ENCODE results near the gene LPA. TPM values are rescaled to one million over a fixed set of nuclear protein-coding genes. Genes with fewer than 3 reads are reported as not detected.

Gene LPA
- total RNA-seq, 4 donors from 2014 or later: 0.22 to 1.2 (median 0.70) TPM

GRCh38 chr6:160509610-160510009, 154.5 kb downstream of the LPA start:
- no peaks in the 10 kb centered on the region for H3K9me3 ChIP-seq
- no peak overlapping the region for H3K4me3 ChIP-seq
- no peaks in the 10 kb centered on the region for H3K4me1 ChIP-seq
- no peak for DNase-seq
- H3K27me3 ChIP-seq: no peaks in the 10 kb centered on the region
- H3K36me3 ChIP-seq: no peaks in the 10 kb centered on the region
- WGBS, 2 donors: 80 to 81% methylated on average over 2 of the region's 2 CpGs
- TF ChIP-seq CTCF (IDR thresholded peaks at IDR 0.05): no peak
- TF ChIP-seq POLR2A (IDR thresholded peaks at IDR 0.05): no peak
- intact Hi-C loops (cut with DNase I): no loop called here
- no peak overlapping the region for H3K27ac ChIP-seq

- TF ChIP-seq POLR2A (IDR thresholded peaks at IDR 0.05) (no peak), CTCF (IDR thresholded peaks at IDR 0.05) (no peak)
- Histone ChIP-seq H3K27me3 (no peaks in the 10 kb centered on the region), H3K4me3 (no peak overlapping the region), H3K9me3 (peaks cover 0 to 2% (median 0%) of the 10 kb centered on the region in 3 donors), H3K27ac (no peak overlapping the region), H3K36me3 (no peaks in the 10 kb centered on the region), H3K4me1 (no peaks in the 10 kb centered on the region)
- WGBS, 2 donors: 55 to 82% methylated on average over 2 of the region's 2 CpGs
- intact Hi-C loops (cut with DNase I): no loop called here
- DNase-seq: no peak
Measured at GRCh38 chr6:160508599-160508998, 155.5 kb downstream of the LPA start.

GRCh38 chr6:160507420-160507819, 156.7 kb downstream of the LPA start:
- Histone ChIP-seq H3K27ac (no peak overlapping the region), H3K27me3 (no peaks in the 10 kb centered on the region), H3K9me3 (peaks cover 0 to 4% (median 0%) of the 10 kb centered on the region in 3 donors), H3K4me3 (no peak overlapping the region), H3K4me1 (no peaks in the 10 kb centered on the region), H3K36me3 (no peaks in the 10 kb centered on the region)
- no peak for TF ChIP-seq CTCF (IDR thresholded peaks at IDR 0.05)
- TF ChIP-seq POLR2A (IDR thresholded peaks at IDR 0.05): no peak
- WGBS, 2 donors: 64 to 89% methylated on average over 4 of the region's 4 CpGs
- DNase-seq: no peak
- intact Hi-C loops (cut with DNase I): no loop called here

GRCh38 chr6:160505970-160506369, 158.1 kb downstream of the LPA start:
- no peak overlapping the region for H3K4me3 ChIP-seq
- 94 to 100% methylated on average over 1 of the region's 1 CpG for WGBS, 2 donors
- H3K4me1 ChIP-seq: no peaks in the 10 kb centered on the region
- no peak for DNase-seq
- TF ChIP-seq POLR2A (IDR thresholded peaks at IDR 0.05) (no peak), CTCF (IDR thresholded peaks at IDR 0.05) (no peak)
- intact Hi-C loops (cut with DNase I): no loop called here
- H3K27me3 ChIP-seq: no peaks in the 10 kb centered on the region
- H3K9me3 ChIP-seq: peaks cover 0 to 4% (median 0%) of the 10 kb centered on the region in 3 donors
- no peaks in the 10 kb centered on the region for H3K36me3 ChIP-seq
- no peak overlapping the region for H3K27ac ChIP-seq

GRCh38 chr6:160500639-160501038, 163.4 kb downstream of the LPA start:
- peaks cover 0 to 7% (median 0%) of the 10 kb centered on the region in 3 donors for H3K36me3 ChIP-seq
- intact Hi-C loops (cut with DNase I): no loop called here
- no peaks in the 10 kb centered on the region for H3K4me1 ChIP-seq
- peaks cover 0 to 4% (median 0%) of the 10 kb centered on the region in 3 donors for H3K9me3 ChIP-seq
- 83 to 85% methylated on average over 4 of the region's 4 CpGs for WGBS, 2 donors
- H3K27ac ChIP-seq: no peak overlapping the region
- no peak for DNase-seq
- TF ChIP-seq POLR2A (IDR thresholded peaks at IDR 0.05) (no peak), CTCF (IDR thresholded peaks at IDR 0.05) (no peak)
- no peak overlapping the region for H3K4me3 ChIP-seq
- H3K27me3 ChIP-seq: no peaks in the 10 kb centered on the region
